SU-DHL-6 (cell line): ENCODE data around the gene ALK.

ENCODE experiments used
- EZH2phosphoT487 ChIP-seq: fragments of 200-600 bp; sonication (generic), shearing (Covaris generic); conservative IDR thresholded peaks from 2 replicates; pipeline ENCODE4 v1.6.1; 2018; ENCODE audit warnings: mild to moderate bottlenecking, antibody characterized with exemption, low read length, moderate library complexity, mixed read lengths
- TF ChIP-seq, protein P1 (sequence below): fragments of 200-600 bp; sonication (generic); IDR thresholded peaks from one replicate; pipeline ENCODE4 v1.5.1; 2017; ENCODE audit warnings: antibody characterized with exemption, mild to moderate bottlenecking, low read length, moderate library complexity; ENCODE audit not compliant: insufficient read depth, poor library complexity, severe bottlenecking

DNA sequence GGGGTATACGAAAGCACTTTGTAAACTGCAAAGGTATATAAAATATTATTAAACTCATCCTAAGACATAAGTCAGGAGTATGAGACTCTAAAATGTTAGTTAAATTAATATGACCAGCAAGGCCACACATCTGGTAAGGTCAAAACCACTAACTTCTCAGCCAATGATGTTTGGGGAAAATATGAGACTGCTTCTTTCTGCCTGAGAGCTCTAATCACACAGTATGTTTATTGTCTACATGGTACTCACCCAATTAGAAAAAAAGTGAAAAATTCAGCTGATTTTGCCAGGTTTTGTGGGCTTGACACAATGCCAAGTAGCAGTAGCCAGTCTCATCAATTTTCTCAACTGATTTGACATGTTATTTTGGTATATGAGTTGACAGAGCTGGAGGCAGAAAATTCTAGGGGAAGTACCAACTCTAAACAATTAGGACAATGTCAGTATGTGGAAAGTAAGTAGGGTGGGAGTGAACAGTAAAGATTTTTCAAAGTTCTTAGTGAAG lies 87.3 kb downstream of the ALK start:
- TF ChIP-seq, protein P1, sequence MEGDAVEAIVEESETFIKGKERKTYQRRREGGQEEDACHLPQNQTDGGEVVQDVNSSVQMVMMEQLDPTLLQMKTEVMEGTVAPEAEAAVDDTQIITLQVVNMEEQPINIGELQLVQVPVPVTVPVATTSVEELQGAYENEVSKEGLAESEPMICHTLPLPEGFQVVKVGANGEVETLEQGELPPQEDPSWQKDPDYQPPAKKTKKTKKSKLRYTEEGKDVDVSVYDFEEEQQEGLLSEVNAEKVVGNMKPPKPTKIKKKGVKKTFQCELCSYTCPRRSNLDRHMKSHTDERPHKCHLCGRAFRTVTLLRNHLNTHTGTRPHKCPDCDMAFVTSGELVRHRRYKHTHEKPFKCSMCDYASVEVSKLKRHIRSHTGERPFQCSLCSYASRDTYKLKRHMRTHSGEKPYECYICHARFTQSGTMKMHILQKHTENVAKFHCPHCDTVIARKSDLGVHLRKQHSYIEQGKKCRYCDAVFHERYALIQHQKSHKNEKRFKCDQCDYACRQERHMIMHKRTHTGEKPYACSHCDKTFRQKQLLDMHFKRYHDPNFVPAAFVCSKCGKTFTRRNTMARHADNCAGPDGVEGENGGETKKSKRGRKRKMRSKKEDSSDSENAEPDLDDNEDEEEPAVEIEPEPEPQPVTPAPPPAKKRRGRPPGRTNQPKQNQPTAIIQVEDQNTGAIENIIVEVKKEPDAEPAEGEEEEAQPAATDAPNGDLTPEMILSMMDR: no peak
- TF ChIP-seq EZH2phosphoT487: no peak
